ENCODE data around the gene PAQR5. TPM values are rescaled to one million over a fixed set of nuclear protein-coding genes. Genes with fewer than 3 reads are reported as not detected.
"Not testable (repeated sequence)": the region's sequence is repeated elsewhere in the genome, so short reads cannot be mapped to it uniquely, and the experiment has no call there.

Gene PAQR5
- total RNA-seq, 1 experiment from 2014 or later = 28.9 TPM

- no peak for DNase-seq (ENCODE audit: low spot score)
Observed at GRCh38 chr15:69292826-69293420, 5.8 kb upstream of the PAQR5 start.

DNA sequence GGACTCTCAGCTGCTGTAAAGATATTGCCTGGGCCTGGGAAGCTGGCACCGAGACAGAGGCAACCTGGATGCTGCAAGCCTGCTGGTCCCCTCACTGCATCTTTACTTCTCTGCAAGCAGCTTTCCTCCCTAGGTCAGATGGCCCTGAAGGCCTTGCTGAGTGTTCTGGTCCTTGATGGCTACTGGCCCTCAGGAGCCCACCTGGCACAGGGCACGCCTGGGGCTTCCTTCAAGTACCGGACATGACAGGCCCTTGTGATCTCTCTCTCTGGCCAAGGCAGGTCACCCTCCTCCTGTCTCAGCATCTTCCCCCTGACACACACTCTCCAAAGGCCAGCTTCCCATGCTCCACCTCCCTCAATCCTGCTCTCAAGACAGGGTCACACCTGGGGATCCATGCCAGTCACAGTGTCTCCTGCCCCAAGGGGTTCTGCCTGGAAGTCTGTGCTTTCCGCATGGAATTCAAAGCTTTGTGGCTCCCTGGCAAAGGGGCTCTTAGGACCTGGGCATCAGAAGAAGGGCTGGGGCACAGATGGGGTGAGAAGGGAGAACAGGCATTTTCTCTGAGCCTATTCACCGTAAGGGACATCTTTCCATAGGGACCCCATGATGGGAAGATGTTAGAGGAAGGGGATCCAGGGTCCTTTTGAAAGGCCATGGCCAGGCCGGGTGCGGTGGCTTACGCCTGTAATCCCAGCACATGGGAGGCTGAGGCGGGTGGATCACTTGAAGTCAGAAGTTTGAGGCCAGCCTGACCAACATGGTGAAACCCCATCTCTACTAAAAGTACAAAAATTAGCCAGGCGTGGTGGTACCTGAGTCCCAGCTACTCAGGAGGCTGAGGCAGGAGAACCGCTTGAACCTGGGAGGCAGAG is 4.7 kb upstream of the PAQR5 start:
- DNase-seq (ENCODE audit: low spot score) = no peak

- no peak for DNase-seq (ENCODE audit: low spot score)
Observed at GRCh38 chr15:69296606-69297005, 2.1 kb upstream of the PAQR5 start.

- no peak for DNase-seq (ENCODE audit: low spot score)
Observed at GRCh38 chr15:69297642-69298353, 914 bp upstream of the PAQR5 start.

- DNase-seq (ENCODE audit: low spot score) = no peak
Observed at GRCh38 chr15:69298354-69298696, 387 bp upstream of the PAQR5 start.

DNA sequence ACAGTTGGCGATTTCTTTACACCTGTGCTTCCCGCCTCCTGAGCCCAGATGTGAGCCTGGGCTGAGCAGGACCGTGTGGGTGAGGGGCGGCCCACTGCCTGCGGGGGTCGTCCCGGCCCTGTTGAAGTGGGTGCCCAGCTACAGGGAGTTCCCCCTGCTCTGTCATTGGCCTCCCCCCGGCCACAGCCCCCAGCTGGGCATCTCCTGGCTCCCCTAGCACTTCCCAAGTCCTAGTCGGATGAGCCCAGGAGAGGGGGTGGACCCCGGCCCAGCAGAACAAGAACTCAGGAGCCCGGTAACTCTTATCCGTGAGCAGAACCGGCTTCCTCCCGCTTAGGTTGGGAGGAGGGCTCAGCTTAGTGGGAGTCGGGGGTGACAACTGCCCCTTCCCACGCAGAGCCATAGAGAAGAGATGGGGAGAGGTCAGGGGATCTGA is 757 bp downstream of the PAQR5 start:
- no peak for DNase-seq (ENCODE audit: low spot score)

DNA sequence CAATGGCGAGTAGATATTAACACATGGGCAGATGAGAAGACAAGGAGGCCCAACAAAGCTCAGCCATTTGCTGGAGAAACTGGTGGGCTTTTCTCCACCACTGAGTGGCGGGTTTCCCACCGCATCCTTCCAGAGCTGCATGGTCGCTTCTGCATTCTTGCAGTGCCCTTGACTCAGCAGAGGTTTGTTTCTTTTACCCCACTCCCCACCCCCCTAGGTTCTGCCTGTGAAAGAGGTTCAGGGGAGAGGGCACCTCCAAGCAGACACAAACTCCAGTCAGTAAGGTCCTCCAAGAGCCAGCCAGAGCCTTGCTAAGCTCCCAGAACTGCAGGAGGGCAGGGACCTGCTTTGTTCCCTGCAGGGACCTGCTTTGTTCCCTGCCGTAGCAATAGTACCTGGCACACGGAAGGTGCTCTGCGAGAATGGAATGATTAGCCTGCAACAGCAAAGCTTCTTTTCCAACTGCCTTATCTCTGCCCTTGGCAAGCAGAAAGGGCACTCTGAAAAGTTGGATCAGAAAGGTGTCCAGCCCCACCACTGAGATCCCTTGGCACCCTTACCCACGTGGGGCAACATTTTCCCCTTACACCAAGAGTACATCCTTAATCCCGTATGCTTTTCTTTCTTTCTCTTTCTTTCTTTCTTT is 1.4 kb downstream of the PAQR5 start:
- peak; percentile 44 for DNase-seq (ENCODE audit: low spot score)

GRCh38 chr15:69301101-69301500 is 2.4 kb downstream of the PAQR5 start:
- DNase-seq (ENCODE audit: low spot score) = not testable (repeated sequence)

GRCh38 chr15:69302087-69302486 is 3.4 kb downstream of the PAQR5 start:
- DNase-seq (ENCODE audit: low spot score) = not testable (repeated sequence)

DNA sequence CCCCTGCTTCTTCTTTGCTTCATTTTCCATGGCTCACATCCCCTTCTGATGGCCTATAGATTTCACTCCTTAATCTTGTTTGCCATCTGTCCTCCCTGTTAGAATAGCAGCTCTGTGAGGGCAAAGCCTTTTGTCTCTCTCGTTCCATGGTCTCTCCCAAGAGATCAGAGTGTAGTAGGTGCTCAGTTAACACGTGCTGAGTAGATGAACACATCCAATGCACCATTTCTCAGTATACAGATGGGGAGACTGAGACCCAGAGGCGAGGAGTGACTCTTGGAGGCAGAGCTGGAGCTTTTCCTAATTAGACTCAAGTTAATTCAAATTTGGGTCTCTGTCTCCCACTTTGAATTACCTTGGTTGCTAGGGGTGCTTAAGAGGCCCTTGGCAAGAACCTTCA is 4.2 kb downstream of the PAQR5 start:
- no peak for DNase-seq (ENCODE audit: low spot score)

DNA sequence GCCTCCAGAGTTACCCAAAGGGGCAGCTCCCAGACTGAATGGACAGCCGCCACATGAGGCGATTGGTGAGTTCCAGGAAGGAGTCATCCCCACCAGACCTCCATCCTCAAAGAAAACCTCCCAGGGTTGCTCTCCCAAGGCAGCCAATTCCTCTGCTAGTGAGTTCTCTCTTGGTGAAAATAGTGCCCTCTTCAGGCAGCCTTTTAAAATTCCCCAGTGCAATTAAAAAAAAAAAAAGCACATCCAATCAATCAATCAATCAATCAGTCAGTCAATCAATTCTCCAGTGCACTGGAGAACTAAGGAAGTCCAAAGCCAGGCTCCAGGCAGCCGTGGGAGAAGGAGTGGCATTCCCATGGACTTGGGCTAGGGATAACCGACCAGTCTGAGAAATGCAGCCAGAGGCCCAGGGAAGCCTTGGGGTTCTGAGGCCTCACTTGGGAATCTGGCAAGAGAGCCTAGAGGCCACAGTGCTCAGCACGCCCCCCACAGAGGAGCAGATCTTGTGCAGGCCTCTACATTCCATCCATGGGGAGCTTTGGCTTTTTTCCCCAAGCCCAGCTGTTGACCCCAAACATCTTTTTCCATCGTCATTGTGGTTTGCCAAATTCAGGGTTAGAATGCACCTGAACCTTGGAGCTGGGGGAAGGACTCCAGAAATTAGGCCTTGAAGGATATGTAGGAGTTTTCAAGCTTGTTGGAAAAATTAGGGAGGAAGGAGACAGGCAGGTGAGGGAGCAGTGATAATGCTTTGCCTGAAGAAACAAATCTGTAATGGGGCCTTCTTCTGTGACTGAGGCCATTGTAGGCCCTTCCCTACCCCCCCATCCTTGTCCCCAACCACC is 4.8 kb downstream of the PAQR5 start:
- no peak for DNase-seq (ENCODE audit: low spot score)

- peak; percentile 42 for DNase-seq (ENCODE audit: low spot score)
Observed at GRCh38 chr15:69304182-69304545, 5.5 kb downstream of the PAQR5 start.

DNA sequence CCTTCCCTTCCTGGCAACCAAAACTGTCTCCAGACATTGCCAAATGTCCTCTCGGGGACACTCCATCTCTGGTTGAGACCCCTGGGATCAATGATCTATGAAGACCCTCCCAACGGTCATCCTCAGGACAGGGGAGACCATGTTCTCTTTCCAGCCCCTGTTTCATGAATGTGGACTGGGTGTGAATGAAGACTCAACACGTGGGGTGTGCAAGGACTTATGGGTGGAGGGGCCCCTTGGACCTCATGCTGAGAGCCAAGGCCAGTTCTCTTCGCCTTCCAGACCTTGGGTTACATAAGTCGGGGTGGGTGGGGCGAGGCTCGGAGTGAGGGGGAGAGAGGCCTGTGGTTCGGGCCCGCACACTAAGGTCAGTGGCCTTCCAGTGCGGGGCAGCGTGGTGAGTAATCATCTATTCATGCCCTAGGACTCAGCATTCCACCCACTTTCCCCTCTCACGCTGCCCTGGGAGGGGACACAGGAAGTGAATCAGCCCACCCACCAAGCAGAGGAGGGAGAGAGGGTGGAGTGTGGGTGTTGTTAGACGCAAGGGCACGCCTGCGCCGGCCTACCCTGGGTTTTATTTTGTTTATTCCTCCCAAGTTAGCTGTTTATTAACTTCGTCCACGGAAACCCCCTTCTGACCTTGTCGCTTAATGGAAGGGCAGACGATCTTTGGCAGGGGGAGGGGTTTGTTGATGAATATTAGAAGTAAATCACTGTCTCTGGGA is 6.7 kb downstream of the PAQR5 start:
- peak; percentile 81 for DNase-seq (ENCODE audit: low spot score)

GRCh38 chr15:69305933-69306568 is 7.3 kb downstream of the PAQR5 start:
- no peak for DNase-seq (ENCODE audit: low spot score)

DNA sequence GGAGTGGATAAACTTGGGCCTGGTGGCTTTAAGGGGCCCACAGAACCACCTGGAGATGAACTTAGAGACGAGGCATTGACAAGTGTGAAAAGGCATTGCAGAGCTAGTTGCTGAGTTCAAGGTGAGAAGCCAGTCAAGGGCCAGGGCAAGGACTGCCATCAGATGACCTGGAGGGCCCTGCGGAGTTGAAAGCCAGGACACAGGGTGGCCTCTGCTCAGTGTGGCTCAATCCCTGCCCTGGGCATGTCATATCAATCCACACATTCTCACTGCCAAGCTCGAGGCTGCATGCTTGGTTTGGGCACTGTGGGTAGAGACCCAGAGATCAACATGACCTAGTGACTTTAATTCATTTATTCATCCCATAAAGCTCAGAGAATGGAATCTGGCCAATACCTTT is 9.2 kb downstream of the PAQR5 start:
- no peak for DNase-seq (ENCODE audit: low spot score)

- no peak for DNase-seq (ENCODE audit: low spot score)
Observed at GRCh38 chr15:69308949-69309348, 10.2 kb downstream of the PAQR5 start.

DNA sequence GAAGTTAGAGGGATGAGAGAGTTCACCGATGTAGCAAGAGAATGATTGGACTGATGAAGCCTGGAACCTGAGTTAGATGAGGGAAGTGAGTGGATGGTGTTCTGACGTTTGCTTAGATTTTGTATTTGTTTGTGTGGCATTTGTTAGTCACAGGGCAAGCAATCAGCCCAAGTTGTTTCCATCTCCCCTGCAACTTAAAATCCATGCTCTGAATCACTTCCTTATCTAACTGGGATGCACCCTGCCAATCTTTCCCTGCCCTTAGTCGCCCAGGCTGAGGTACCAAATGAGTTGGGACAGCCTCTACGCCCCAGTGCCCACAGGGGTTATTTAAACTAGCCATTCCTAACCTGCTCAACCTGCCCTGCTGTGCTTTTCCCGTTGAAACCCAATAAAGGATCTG is 12.6 kb downstream of the PAQR5 start:
- no peak for DNase-seq (ENCODE audit: low spot score)

GRCh38 chr15:69313432-69314000 is 14.8 kb downstream of the PAQR5 start:
- DNase-seq (ENCODE audit: low spot score) = peak; percentile 75

GRCh38 chr15:69314131-69314530 is 15.4 kb downstream of the PAQR5 start:
- peak; percentile 90 for DNase-seq (ENCODE audit: low spot score)

DNA sequence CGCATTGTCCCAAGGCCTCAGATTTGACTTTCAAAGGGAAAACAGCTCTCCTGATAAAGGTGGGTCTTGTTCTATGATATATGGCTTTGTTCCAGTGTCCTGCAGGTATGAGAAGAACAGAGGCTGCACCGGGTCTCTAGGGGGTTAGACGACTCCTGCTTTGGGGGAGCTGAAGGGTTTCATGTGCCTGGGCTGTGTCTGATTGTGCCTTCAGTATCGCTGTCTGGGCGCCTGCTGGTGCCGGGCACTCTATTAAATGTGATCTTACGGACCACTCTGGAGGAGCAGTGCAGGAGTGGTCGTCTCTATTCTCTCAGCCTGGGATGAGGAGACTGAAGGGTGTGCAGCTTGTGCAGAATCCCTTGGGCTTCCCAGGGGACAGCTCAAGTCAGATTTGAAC is 16.0 kb downstream of the PAQR5 start:
- DNase-seq (ENCODE audit: low spot score) = no peak

Data from HT-29 (cell line).